Activated CD4-positive, alpha-beta T cell treated with anti-CD3 and anti-CD28 coated beads, Interleukin-2, amount 10 ng/mL, durations not matched to agents 24 days and 14 days (primary cell): ENCODE data around the gene C1orf87. TPM values are rescaled to one million over a fixed set of nuclear protein-coding genes. Genes with fewer than 3 reads are reported as not detected.

Experiments
- total RNA-seq: library from RNA; stranded (reverse); gene quantifications from 2 replicates; pipeline ENCODE4 v1.2.3, GENCODE V29; 2022

The C1orf87 gene
- total RNA-seq, 1 donor from 2014 or later: not detected

Other genes starting within 250 kb of the C1orf87 start
- 0.49 and 0.78 TPM in 2 replicates for gene CYP2J2, start 147.0 kb downstream of the C1orf87 start, total RNA-seq